Astrocyte of the spinal cord (primary cell): Measurements from ENCODE around the gene SULF2.

Source experiments
- DNase-seq: peaks from one replicate; pipeline ENCODE4 v3.0.0; 2011; ENCODE audit warnings: low read depth, low spot score
- H3K4me3 ChIP-seq: 2 replicates; pipeline ENCODE4 v1.5.1; 2011; ENCODE audit warnings: low read depth, mild to moderate bottlenecking, low read length, moderate library complexity
- CTCF ChIP-seq: IDR thresholded peaks from 2 replicates; pipeline ENCODE4 v1.5.1; 2012; ENCODE audit warnings: low read depth, mild to moderate bottlenecking, low read length, inconsistent platforms
- in situ Hi-C: cut with HindIII; loops from 2 replicates; pipeline ENCODE4 v1.10.0; 2017; ENCODE audit warnings: low sequenced_read_pairs

SULF2 gene

GRCh38 chr20:47789764-47790579, 4.7 kb upstream of the SULF2 start:
- H3K4me3 ChIP-seq: no peak overlapping the region
- no peak for TF ChIP-seq CTCF
- DNase-seq: peak; percentile 68
- in situ Hi-C loops: no loop called here

GRCh38 chr20:47789081-47789763, 3.9 kb upstream of the SULF2 start:
- in situ Hi-C loops: no loop called here
- no peak for TF ChIP-seq CTCF
- H3K4me3 ChIP-seq: no peak overlapping the region
- no peak for DNase-seq

GRCh38 chr20:47788741-47789080, 3.4 kb upstream of the SULF2 start:
- TF ChIP-seq CTCF: no peak
- no peak for DNase-seq
- H3K4me3 ChIP-seq: no peak overlapping the region
- in situ Hi-C loops: no loop called here

- DNase-seq: no peak
- in situ Hi-C loops: no loop called here
- no peak for TF ChIP-seq CTCF
- H3K4me3 ChIP-seq: no peak overlapping the region
Measured at GRCh38 chr20:47786765-47787107, 1.5 kb upstream of the SULF2 start.

- in situ Hi-C loops: no loop called here
- H3K4me3 ChIP-seq: peak overlapping the region; percentile 35
- peak; percentile 73 for DNase-seq
- peak; percentile 67 for TF ChIP-seq CTCF
Measured at GRCh38 chr20:47785854-47786764, 828 bp upstream of the SULF2 start.

- TF ChIP-seq CTCF: no peak
- in situ Hi-C loops: no loop called here
- peak overlapping the region; percentile 40 for H3K4me3 ChIP-seq
- peak; percentile 35 for DNase-seq
Measured at GRCh38 chr20:47784599-47785310, 526 bp downstream of the SULF2 start.
